Mucosa of rectum (tissue), 2 donors: ENCODE measurements around the gene RGS9.

Source experiments
- H3K27ac ChIP-seq, 2 donors: one replicate each; pipeline ENCODE4 v1.7.0; 2013; ENCODE audit warnings: inconsistent platforms in 2 of 2, low read depth in 2 of 2, low read length in 2 of 2
- H3K27me3 ChIP-seq, 2 donors: one replicate each; pipeline ENCODE4 v1.7.0; 2013; ENCODE audit warnings: low read length in 2 of 2; ENCODE audit not compliant: control insufficient read depth in 2 of 2, insufficient read depth in 2 of 2
- H3K36me3 ChIP-seq, 2 donors: one replicate each; pipeline ENCODE4 v1.7.0; 2013; ENCODE audit warnings: low read length in 2 of 2; ENCODE audit not compliant: control insufficient read depth in 2 of 2, insufficient read depth in 2 of 2
- H3K4me1 ChIP-seq, 2 donors: one replicate each; pipeline ENCODE4 v1.7.0; 2013; ENCODE audit warnings: low read length in 2 of 2, mild to moderate bottlenecking in 1 of 2; ENCODE audit not compliant: control insufficient read depth in 2 of 2, insufficient read depth in 2 of 2
- H3K4me3 ChIP-seq, 2 donors: one replicate each; pipeline ENCODE4 v1.7.0; 2013; ENCODE audit warnings: low read length in 2 of 2
- H3K9ac ChIP-seq, 2 donors: one replicate each; pipeline ENCODE4 v1.7.0; 2013; ENCODE audit warnings: low read length in 2 of 2, low read depth in 1 of 2, mild to moderate bottlenecking in 1 of 2
- H3K9me3 ChIP-seq, 2 donors: one replicate each; pipeline ENCODE4 v1.7.0; 2013; ENCODE audit warnings: low read length in 2 of 2; ENCODE audit not compliant: control insufficient read depth in 2 of 2
- donor health status: healthy.
- donor health status: Normal muscosa, but diverticular disease.

RGS9 gene

GRCh38 chr17:65254166-65254565, 117.0 kb downstream of the RGS9 start:
- H3K36me3 ChIP-seq: no peaks in the 10 kb centered on the region
- H3K27me3 ChIP-seq: no peaks in the 10 kb centered on the region
- H3K4me3 ChIP-seq: no peak overlapping the region
- no peak overlapping the region for H3K27ac ChIP-seq
- no peaks in the 10 kb centered on the region for H3K9me3 ChIP-seq
- no peaks in the 10 kb centered on the region for H3K4me1 ChIP-seq
- no peak overlapping the region for H3K9ac ChIP-seq

DNA sequence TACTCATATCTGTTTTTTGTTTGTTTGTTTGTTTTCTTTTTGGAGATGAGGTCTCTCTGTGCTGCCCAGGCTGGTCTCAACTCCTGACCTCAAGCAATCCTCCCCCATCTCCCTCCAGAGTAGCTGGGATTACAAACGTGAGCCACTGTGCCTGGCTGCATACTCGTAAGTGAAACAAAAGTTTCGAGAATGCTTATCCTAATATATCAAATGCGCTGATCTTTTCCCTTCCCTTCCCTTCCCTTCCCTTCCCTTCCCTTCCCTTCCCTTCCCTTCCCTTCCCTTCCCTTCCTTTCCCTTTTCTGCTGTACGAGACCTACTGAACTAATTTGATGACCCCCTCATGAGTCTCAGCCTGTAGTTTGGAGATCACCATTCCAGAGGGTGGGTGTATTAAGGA, 122.1 kb downstream of the RGS9 start:
- Histone ChIP-seq H3K9me3 (no peaks in the 10 kb centered on the region), H3K4me3 (no peak overlapping the region), H3K9ac (no peak overlapping the region), H3K27ac (no peak overlapping the region), H3K4me1 (no peaks in the 10 kb centered on the region), H3K36me3 (no peaks in the 10 kb centered on the region), H3K27me3 (no peaks in the 10 kb centered on the region)

DNA sequence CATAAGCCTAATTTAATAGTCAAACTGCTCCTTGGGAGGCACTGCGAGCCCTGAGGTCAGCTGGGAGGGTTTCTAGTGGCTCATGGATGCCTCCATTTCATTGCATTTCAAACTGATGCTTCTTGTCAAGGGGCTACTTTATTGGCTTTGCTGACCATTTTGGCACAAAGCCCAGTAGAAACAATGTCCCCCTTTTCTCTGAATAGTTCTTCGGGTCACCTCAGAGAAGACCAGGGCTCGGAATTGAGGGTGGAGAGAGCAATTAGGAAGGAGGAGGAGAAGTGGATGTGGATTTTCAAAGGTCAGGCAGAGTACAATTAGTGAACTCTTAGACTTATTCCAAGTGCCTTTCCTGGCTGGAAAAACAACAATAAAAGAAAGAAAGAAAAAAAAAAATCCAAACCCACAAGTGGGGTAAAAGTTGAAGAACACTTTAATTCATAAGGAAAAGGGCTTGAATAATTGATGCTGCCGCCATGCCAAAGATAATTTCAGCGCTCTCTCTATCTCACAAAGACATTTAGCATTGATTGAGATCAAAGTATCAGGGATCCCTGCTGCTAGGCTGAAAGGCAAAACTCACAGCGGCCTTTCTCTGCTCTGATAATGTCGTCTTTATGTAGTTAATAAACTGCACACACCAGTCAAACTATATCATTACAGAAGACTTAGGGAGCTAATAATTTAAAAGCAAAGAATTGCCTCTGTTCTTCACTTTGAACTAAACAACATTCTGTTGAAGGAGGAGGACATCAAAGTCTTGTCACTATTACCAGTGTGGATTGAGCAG, 122.7 kb downstream of the RGS9 start:
- H3K9me3 ChIP-seq: no peaks in the 10 kb centered on the region
- H3K4me3 ChIP-seq: no peak overlapping the region
- no peaks in the 10 kb centered on the region for H3K36me3 ChIP-seq
- no peaks in the 10 kb centered on the region for H3K27me3 ChIP-seq
- H3K4me1 ChIP-seq: no peaks in the 10 kb centered on the region
- no peak overlapping the region for H3K27ac ChIP-seq
- no peak overlapping the region for H3K9ac ChIP-seq

GRCh38 chr17:65260626-65261025, 123.5 kb downstream of the RGS9 start:
- H3K9ac ChIP-seq: no peak overlapping the region
- no peak overlapping the region for H3K4me3 ChIP-seq
- H3K27me3 ChIP-seq: no peaks in the 10 kb centered on the region
- no peaks in the 10 kb centered on the region for H3K36me3 ChIP-seq
- no peaks in the 10 kb centered on the region for H3K4me1 ChIP-seq
- no peak overlapping the region for H3K27ac ChIP-seq
- H3K9me3 ChIP-seq: no peaks in the 10 kb centered on the region

DNA sequence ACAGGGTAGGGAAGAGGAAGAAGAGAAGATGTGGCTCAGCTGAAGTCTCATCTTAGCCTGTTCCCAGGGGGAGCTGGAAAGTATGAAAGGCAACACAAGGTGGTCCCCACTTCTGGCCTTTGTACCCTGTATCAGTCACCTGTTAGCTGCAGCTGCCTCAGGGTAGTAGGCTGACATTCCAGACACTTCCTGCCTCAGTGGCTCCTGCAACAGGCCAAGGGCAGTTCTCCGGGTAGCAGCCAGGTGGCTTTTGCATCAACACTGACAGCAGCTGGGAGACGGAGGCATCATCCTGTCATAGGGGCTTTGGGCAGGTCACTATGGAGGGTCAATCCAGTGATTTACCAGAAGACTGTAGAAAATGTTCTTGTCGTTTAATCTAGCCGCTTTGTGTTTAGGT, 124.0 kb downstream of the RGS9 start:
- Histone ChIP-seq H3K4me3 (no peak overlapping the region), H3K9me3 (no peaks in the 10 kb centered on the region), H3K27ac (no peak overlapping the region), H3K4me1 (no peaks in the 10 kb centered on the region), H3K9ac (no peak overlapping the region), H3K27me3 (no peaks in the 10 kb centered on the region), H3K36me3 (no peaks in the 10 kb centered on the region)

DNA sequence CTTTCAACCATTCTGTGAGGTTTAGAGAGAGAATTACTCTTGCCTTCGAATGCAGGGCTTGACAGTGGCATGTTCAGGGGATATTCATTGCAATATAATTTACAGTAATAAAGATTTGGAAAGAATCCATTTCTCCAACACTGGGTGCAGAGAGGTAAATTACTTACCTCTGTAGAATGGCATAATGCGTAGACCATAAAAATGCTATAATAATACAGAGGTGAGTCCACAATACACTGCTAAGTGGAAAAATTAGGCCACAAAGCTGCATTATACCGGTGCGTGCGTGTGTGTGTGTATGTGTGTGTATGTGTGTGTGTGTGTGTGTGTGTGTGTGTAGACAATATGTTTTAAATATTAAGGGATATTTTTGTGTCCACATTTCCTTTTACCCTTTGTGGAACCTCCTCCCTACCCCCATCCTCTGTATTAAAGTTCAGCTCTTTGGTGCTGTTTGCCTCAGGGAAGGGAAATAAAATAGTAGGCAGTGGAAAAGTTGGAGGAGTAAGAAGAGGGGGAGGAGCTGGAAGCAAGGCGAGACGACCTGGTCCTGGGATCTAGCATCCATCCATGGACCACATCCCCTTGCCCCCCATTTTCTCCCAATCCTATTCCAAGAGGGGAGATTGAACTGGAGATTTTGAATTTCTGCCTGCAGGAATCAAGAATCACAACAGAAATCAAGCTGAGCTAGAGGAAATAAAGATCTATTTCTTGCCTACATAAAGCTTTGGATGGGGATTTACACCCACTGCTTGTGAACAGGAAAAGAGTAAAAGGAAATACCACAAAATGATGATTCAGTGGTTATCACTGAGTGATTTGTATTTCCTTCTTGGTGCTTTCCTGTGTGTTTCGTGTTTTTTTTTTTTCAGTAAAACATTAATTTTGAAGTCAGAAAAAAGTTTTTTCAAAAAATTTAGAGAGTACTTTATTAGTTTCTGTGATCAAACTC, 124.8 kb downstream of the RGS9 start:
- H3K4me1 ChIP-seq: no peaks in the 10 kb centered on the region
- no peak overlapping the region for H3K9ac ChIP-seq
- H3K36me3 ChIP-seq: no peaks in the 10 kb centered on the region
- no peaks in the 10 kb centered on the region for H3K9me3 ChIP-seq
- no peak overlapping the region for H3K27ac ChIP-seq
- H3K4me3 ChIP-seq: no peak overlapping the region
- H3K27me3 ChIP-seq: no peaks in the 10 kb centered on the region

DNA sequence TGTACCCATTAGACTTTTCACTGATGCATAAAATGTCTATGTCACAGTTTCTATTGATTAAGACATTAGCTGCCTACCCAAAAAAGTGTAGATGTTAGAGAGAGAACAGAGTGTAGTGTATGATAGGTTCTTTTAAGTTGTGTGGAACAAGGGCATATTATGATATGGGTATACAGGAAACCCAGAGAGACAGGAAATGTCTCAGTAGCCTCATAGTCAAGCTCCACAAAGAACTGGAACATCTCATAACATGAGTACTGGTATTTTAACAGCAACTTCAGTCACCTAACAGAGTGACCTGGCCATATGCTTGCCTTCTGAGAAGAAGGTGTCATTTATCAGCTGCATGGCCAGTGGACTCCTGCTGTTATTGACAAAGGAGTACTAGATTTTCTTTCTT, 128.1 kb downstream of the RGS9 start:
- Histone ChIP-seq H3K4me3 (no peak overlapping the region), H3K27ac (no peak overlapping the region), H3K9ac (no peak overlapping the region), H3K4me1 (no peaks in the 10 kb centered on the region), H3K36me3 (no peaks in the 10 kb centered on the region), H3K9me3 (no peaks in the 10 kb centered on the region), H3K27me3 (no peaks in the 10 kb centered on the region)

GRCh38 chr17:65268832-65269231, 131.7 kb downstream of the RGS9 start:
- Histone ChIP-seq H3K4me1 (no peaks in the 10 kb centered on the region), H3K9me3 (no peaks in the 10 kb centered on the region), H3K9ac (no peak overlapping the region), H3K27me3 (no peaks in the 10 kb centered on the region), H3K36me3 (no peaks in the 10 kb centered on the region), H3K4me3 (no peak overlapping the region), H3K27ac (no peak overlapping the region)

DNA sequence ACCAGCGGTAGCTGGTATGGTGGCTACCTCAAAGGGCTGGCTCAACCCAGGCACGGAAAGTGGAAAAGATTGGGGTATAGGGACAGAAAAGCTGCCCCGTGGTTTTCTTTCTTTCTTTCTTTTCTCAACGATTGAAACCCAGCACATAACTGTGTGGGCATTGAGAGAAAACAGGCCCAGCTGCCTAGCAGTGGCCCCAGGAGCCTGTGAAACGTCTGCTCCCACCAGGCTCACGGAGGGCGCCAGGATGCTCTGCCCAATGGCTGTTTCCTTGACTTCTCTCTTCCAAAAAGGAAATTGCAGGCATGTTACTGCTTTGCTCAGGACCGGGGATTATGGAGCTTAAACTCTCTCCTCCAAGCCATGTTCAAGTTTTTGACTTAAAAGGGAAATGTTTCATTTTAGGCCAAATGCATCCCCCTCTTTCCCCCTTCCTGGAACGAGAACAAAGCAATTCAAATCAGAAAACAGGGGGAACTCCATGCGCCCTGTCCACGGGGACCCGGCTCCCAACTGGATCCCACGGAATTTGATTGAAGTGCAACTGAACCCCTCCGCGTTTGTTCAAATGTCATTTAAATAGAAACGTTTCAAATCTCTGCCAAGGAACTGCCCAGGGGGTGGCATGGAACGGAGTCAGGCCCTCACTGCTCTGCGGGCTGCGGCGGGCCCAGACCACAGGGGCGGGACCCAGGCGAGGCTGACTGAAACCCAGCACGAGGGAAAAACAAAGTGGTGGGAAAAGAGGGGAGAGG, 133.5 kb downstream of the RGS9 start:
- H3K9ac ChIP-seq: no peak overlapping the region
- H3K27me3 ChIP-seq: no peaks in the 10 kb centered on the region
- no peak overlapping the region for H3K4me3 ChIP-seq
- no peak overlapping the region for H3K27ac ChIP-seq
- H3K9me3 ChIP-seq: no peaks in the 10 kb centered on the region
- no peaks in the 10 kb centered on the region for H3K36me3 ChIP-seq
- no peaks in the 10 kb centered on the region for H3K4me1 ChIP-seq

DNA sequence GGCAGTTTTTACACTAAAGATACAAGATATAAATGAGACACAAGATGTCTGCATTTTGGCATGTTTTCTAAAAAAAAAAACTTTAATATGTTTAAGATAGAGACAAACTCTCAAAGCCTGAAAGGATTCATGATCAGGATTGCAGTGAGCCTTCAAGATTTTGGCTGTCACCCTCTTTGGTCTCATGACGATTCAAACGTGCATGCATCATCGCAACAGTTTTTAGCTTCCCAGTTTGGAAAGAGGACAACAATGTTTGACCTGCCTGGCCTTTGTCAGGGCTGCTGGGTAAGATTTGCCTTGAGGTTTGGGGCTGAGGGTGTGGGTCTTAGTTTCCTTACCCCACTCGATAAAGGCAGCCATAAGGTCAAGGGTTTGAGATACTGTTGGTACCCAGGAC, 134.1 kb downstream of the RGS9 start:
- no peak overlapping the region for H3K9ac ChIP-seq
- H3K9me3 ChIP-seq: no peaks in the 10 kb centered on the region
- no peaks in the 10 kb centered on the region for H3K27me3 ChIP-seq
- H3K27ac ChIP-seq: no peak overlapping the region
- H3K4me1 ChIP-seq: no peaks in the 10 kb centered on the region
- H3K4me3 ChIP-seq: no peak overlapping the region
- no peaks in the 10 kb centered on the region for H3K36me3 ChIP-seq
